Keratinocyte (primary cell): Measurements from ENCODE around the gene OGFRL1. TPM values are rescaled to one million over a fixed set of nuclear protein-coding genes. Genes with fewer than 3 reads are reported as not detected.

Experiments
- DNase-seq: peaks from one replicate; pipeline ENCODE4 v3.0.0-alpha.2; 2011; ENCODE audit warnings: low read depth, missing footprints, low spot score
- FAIRE-seq: peaks from 2 replicates; lab custom pipeline; 2011; peaks lifted over from hg19 to GRCh38; lab: Jason Lieb, UNC
- H2AFZ ChIP-seq: 2 replicates; pipeline ENCODE4 v1.6.0; 2012; ENCODE audit warnings: low read length, control low read depth, inconsistent platforms; ENCODE audit not compliant: control insufficient read depth
- H3K27ac ChIP-seq: 2 replicates; pipeline ENCODE4 v1.5.1; 2011; ENCODE audit warnings: low read length; ENCODE audit not compliant: control insufficient read depth, insufficient read depth
- H3K27me3 ChIP-seq: 3 replicates; pipeline ENCODE4 v1.6.0; 2011; ENCODE audit warnings: low read length; ENCODE audit not compliant: control insufficient read depth, insufficient read depth; ENCODE audit errors: extremely low read depth
- H3K36me3 ChIP-seq, 2 experiments: 2 replicates in 1 of 2; 3 replicates in 1 of 2; pipeline ENCODE4 v1.5.1; 2011; ENCODE audit warnings: low read length in 2 of 2, mild to moderate bottlenecking in 1 of 2; ENCODE audit not compliant: control insufficient read depth in 2 of 2, insufficient read depth in 2 of 2; ENCODE audit errors: extremely low read depth in 1 of 2
- H3K4me1 ChIP-seq: 3 replicates; pipeline ENCODE4 v1.5.1; 2011; ENCODE audit warnings: low read length; ENCODE audit not compliant: control insufficient read depth, insufficient read depth; ENCODE audit errors: extremely low read depth
- H3K4me2 ChIP-seq: 3 replicates; pipeline ENCODE4 v1.6.0; 2011; ENCODE audit warnings: low read depth, low read length; ENCODE audit not compliant: control insufficient read depth, insufficient read depth; ENCODE audit errors: extremely low read depth
- H3K4me3 ChIP-seq, 3 experiments: fragments of 200-600 bp in 1 of 3; sonication (generic) in 1 of 3; 2 replicates in 2 of 3; 3 replicates in 1 of 3; pipeline ENCODE4 v1.5.1; 2011 to 2016; ENCODE audit warnings: low read length in 3 of 3, mild to moderate bottlenecking in 3 of 3, control low read depth in 2 of 3, inconsistent platforms in 1 of 3, low read depth in 1 of 3, mixed read lengths in 1 of 3, mixed run types in 1 of 3, moderate library complexity in 1 of 3; ENCODE audit not compliant: control insufficient read depth in 2 of 3, insufficient read depth in 2 of 3; ENCODE audit errors: extremely low read depth in 1 of 3
- H3K79me2 ChIP-seq: 2 replicates; pipeline ENCODE4 v1.6.0; 2012; ENCODE audit warnings: low read length; ENCODE audit not compliant: control insufficient read depth, insufficient read depth
- H3K9ac ChIP-seq: 3 replicates; pipeline ENCODE4 v1.6.0; 2011; ENCODE audit warnings: low read length; ENCODE audit not compliant: control insufficient read depth, insufficient read depth; ENCODE audit errors: extremely low read depth
- H3K9me1 ChIP-seq: 3 replicates; pipeline ENCODE4 v1.6.0; 2011; ENCODE audit warnings: low read length; ENCODE audit not compliant: control insufficient read depth, insufficient read depth; ENCODE audit errors: extremely low read depth
- H3K9me3 ChIP-seq: 2 replicates; pipeline ENCODE4 v1.5.1; 2012; ENCODE audit warnings: low read depth, low read length; ENCODE audit not compliant: control insufficient read depth
- H4K20me1 ChIP-seq: 3 replicates; pipeline ENCODE4 v1.6.0; 2011; ENCODE audit warnings: low read length; ENCODE audit not compliant: control insufficient read depth, insufficient read depth; ENCODE audit errors: extremely low read depth
- CTCF ChIP-seq, 3 experiments: IDR thresholded peaks in 1 of 3; conservative IDR thresholded peaks in 1 of 3; optimal IDR thresholded peaks in 1 of 3; 2 replicates in 2 of 3; 3 replicates in 1 of 3; pipeline versions ENCODE3 to v1.5.1; 2011; ENCODE audit warnings: low read length in 3 of 3, mild to moderate bottlenecking in 3 of 3, moderate library complexity in 2 of 3, control low read depth in 1 of 3, inconsistent platforms in 1 of 3; ENCODE audit not compliant: insufficient read depth in 2 of 3; ENCODE audit errors: extremely low read depth in 1 of 3
- EZH2 ChIP-seq: IDR thresholded peaks from one replicate; pipeline ENCODE4 v1.6.1; 2012; ENCODE audit warnings: inconsistent platforms, mild to moderate bottlenecking, low read length, moderate library complexity
- dilution Hi-C: fragments of 300-500 bp; cut with MboI; formaldehyde crosslinking; loops from one replicate; pipeline ENCODE4 v1.7.0; 2020; ENCODE audit warnings: low sequenced_read_pairs; ENCODE audit not compliant: extremely low pct_ligation_motif_present
- polyA plus RNA-seq, 5 experiments: library from polyadenylated mRNA; depleted of rRNA in 3 of 5; stranded (reverse) in 3 of 5; stranded (forward) in 1 of 5; unstranded in 1 of 5; fragments of >200 nt; gene quantifications; 1 replicate in 1 of 5; 2 replicates in 3 of 5; 3 replicates in 1 of 5; pipeline versions ENCODE4 v1.2.1 to v1.2.3, GENCODE V29; 2011 to 2012; ENCODE audit warnings: missing spikeins in 2 of 5, low read depth in 1 of 5, low replicate concordance in 1 of 5

Gene OGFRL1
- polyA plus RNA-seq, 1 donor (not counting 4 experiments of a cell fraction or from before 2014, with no cell fraction given) = 9.3 TPM

- H3K9me3 ChIP-seq = no peaks in the 10 kb centered on the region
- no peak overlapping the region for H3K27ac ChIP-seq
- H3K36me3 ChIP-seq = no peaks in the 10 kb centered on the region
- FAIRE-seq (no peak), DNase-seq (no peak)
- H3K4me1 ChIP-seq = no peaks in the 10 kb centered on the region
- TF ChIP-seq EZH2 = no peak
- no peak for TF ChIP-seq CTCF (optimal IDR thresholded peaks at IDR 0.05 in 1 of 3, IDR thresholded peaks at IDR 0.05 in 1 of 3, conservative IDR thresholded peaks at IDR 0.05 in 1 of 3; ENCODE audit: extremely low read depth in 1 of 3, insufficient read depth in 2 of 3, low read length in 3 of 3)
- H3K9me1 ChIP-seq = no peaks in the 10 kb centered on the region
- no peaks in the 10 kb centered on the region for H4K20me1 ChIP-seq
- no peak overlapping the region for H3K9ac ChIP-seq
- H3K79me2 ChIP-seq = no peaks in the 10 kb centered on the region
- no peak overlapping the region for H3K4me2 ChIP-seq
- dilution Hi-C loops = no loop called here
- no peak overlapping the region for H3K4me3 ChIP-seq
- no peak overlapping the region for H2AFZ ChIP-seq
- no peaks in the 10 kb centered on the region for H3K27me3 ChIP-seq
Observed at GRCh38 chr6:71258078-71258866, 30.3 kb upstream of the OGFRL1 start.

GRCh38 chr6:71259888-71260604 is 28.6 kb upstream of the OGFRL1 start:
- no peak for DNase-seq
- no peaks in the 10 kb centered on the region for H3K36me3 ChIP-seq
- no peak overlapping the region for H3K27ac ChIP-seq
- TF ChIP-seq EZH2 (no peak), CTCF (optimal IDR thresholded peaks at IDR 0.05 in 1 of 3, IDR thresholded peaks at IDR 0.05 in 1 of 3, conservative IDR thresholded peaks at IDR 0.05 in 1 of 3; ENCODE audit: extremely low read depth in 1 of 3, insufficient read depth in 2 of 3, low read length in 3 of 3) (no peak)
- no peak overlapping the region for H3K4me2 ChIP-seq
- no peak overlapping the region for H3K4me3 ChIP-seq
- dilution Hi-C loops = no loop called here
- no peaks in the 10 kb centered on the region for H3K9me3 ChIP-seq
- no peak overlapping the region for H3K9ac ChIP-seq
- no peaks in the 10 kb centered on the region for H4K20me1 ChIP-seq
- H3K9me1 ChIP-seq = no peaks in the 10 kb centered on the region
- H3K4me1 ChIP-seq = no peaks in the 10 kb centered on the region
- no peak overlapping the region for H2AFZ ChIP-seq
- no peaks in the 10 kb centered on the region for H3K79me2 ChIP-seq
- no peak for FAIRE-seq
- H3K27me3 ChIP-seq = no peaks in the 10 kb centered on the region
